H9 (cell line): ENCODE measurements around the gene ACR. TPM values are rescaled to one million over a fixed set of nuclear protein-coding genes. Genes with fewer than 3 reads are reported as not detected.

Experiments
- DNase-seq: peaks from one replicate; pipeline ENCODE4 v3.0.0-alpha.2; 2017
- H2AFZ ChIP-seq: one replicate; pipeline ENCODE4 v1.6.1; 2013; ENCODE audit warnings: mild to moderate bottlenecking, low read length, control low read depth, moderate library complexity
- H2AK5ac ChIP-seq: 2 replicates; pipeline ENCODE4 v1.6.1; 2013; ENCODE audit warnings: low read length, control low read depth, mixed read lengths; ENCODE audit not compliant: insufficient read length
- H2BK120ac ChIP-seq: one replicate; pipeline ENCODE4 v1.6.1; 2013; ENCODE audit warnings: low read depth, mild to moderate bottlenecking, low read length, control low read depth, inconsistent platforms; ENCODE audit not compliant: poor library complexity, severe bottlenecking
- H2BK12ac ChIP-seq: 2 replicates; pipeline ENCODE4 v1.6.1; 2013; ENCODE audit warnings: low read length, control low read depth, mixed read lengths, low read depth; ENCODE audit not compliant: insufficient read length
- H2BK15ac ChIP-seq: 2 replicates; pipeline ENCODE4 v1.6.1; 2013; ENCODE audit warnings: low read depth, low read length, control low read depth
- H2BK20ac ChIP-seq: one replicate; pipeline ENCODE4 v1.6.1; 2013; ENCODE audit warnings: low read depth, mild to moderate bottlenecking, low read length, control low read depth, inconsistent platforms; ENCODE audit not compliant: poor library complexity, severe bottlenecking
- H2BK5ac ChIP-seq: 2 replicates; pipeline ENCODE4 v1.6.1; 2013; ENCODE audit warnings: low read length, control low read depth, mixed read lengths; ENCODE audit not compliant: insufficient read length
- H3K14ac ChIP-seq: 2 replicates; pipeline ENCODE4 v1.6.1; 2013; ENCODE audit warnings: low read length, control low read depth; ENCODE audit not compliant: insufficient read depth
- H3K18ac ChIP-seq: 2 replicates; pipeline ENCODE4 v1.6.1; 2013; ENCODE audit warnings: low read depth, mild to moderate bottlenecking, mixed read lengths, low read length, control low read depth; ENCODE audit not compliant: insufficient read length
- H3K23ac ChIP-seq: 2 replicates; pipeline ENCODE4 v1.6.1; 2013; ENCODE audit warnings: low read length, control low read depth, mixed read lengths, low read depth; ENCODE audit not compliant: insufficient read length
- H3K23me2 ChIP-seq: 2 replicates; pipeline ENCODE4 v1.6.1; 2013; ENCODE audit warnings: low read depth, mild to moderate bottlenecking, mixed read lengths, low read length, control low read depth; ENCODE audit not compliant: insufficient read length, poor library complexity, severe bottlenecking
- H3K27ac ChIP-seq: 2 replicates; pipeline ENCODE4 v1.5.1; 2013; ENCODE audit warnings: low read length, control low read depth, mixed read lengths, low read depth; ENCODE audit not compliant: insufficient read length
- H3K27me3 ChIP-seq: 2 replicates; pipeline ENCODE4 v1.6.1; 2013; ENCODE audit warnings: low read length, control low read depth, inconsistent platforms; ENCODE audit not compliant: insufficient read depth
- H3K4ac ChIP-seq: 2 replicates; pipeline ENCODE4 v1.6.1; 2013; ENCODE audit warnings: low read depth, mild to moderate bottlenecking, control low read depth, inconsistent platforms, low read length, moderate library complexity
- H3K4me1 ChIP-seq: 2 replicates; pipeline ENCODE4 v1.6.1; 2013; ENCODE audit warnings: low read length, control low read depth, inconsistent platforms; ENCODE audit not compliant: insufficient read depth
- H3K4me2 ChIP-seq: 2 replicates; pipeline ENCODE4 v1.6.1; 2013; ENCODE audit warnings: low read length, control low read depth, mixed read lengths; ENCODE audit not compliant: insufficient read length, insufficient read depth
- H3K56ac ChIP-seq: 2 replicates; pipeline ENCODE4 v1.6.1; 2013; ENCODE audit warnings: low read depth, mild to moderate bottlenecking, mixed read lengths, low read length, control low read depth; ENCODE audit not compliant: insufficient read length
- H3K79me1 ChIP-seq: 2 replicates; pipeline ENCODE4 v1.6.1; 2013; ENCODE audit warnings: low read depth, mild to moderate bottlenecking, moderate library complexity, low read length, control low read depth, inconsistent platforms; ENCODE audit not compliant: insufficient read depth, poor library complexity, severe bottlenecking
- H3K79me2 ChIP-seq: 2 replicates; pipeline ENCODE4 v1.6.1; 2013; ENCODE audit warnings: low read length, control low read depth, inconsistent platforms; ENCODE audit not compliant: insufficient read depth
- H3K9ac ChIP-seq: 2 replicates; pipeline ENCODE4 v1.6.1; 2013; ENCODE audit warnings: low read length, control low read depth, mixed read lengths; ENCODE audit not compliant: insufficient read length; ENCODE audit errors: extremely low read depth
- H3K9me3 ChIP-seq: one replicate; pipeline ENCODE4 v1.6.1; 2013; ENCODE audit warnings: low read depth, low read length, inconsistent platforms; ENCODE audit not compliant: control insufficient read depth
- H3T11ph ChIP-seq: one replicate; pipeline ENCODE4 v1.6.1; 2013; ENCODE audit warnings: mild to moderate bottlenecking, low read length, control low read depth, inconsistent platforms
- H4K20me1 ChIP-seq: one replicate; pipeline ENCODE4 v1.6.1; 2013; ENCODE audit not compliant: control insufficient read depth, insufficient read length, insufficient read depth
- H4K5ac ChIP-seq: 2 replicates; pipeline ENCODE4 v1.6.1; 2013; ENCODE audit warnings: low read depth, mild to moderate bottlenecking, mixed read lengths, low read length, control low read depth; ENCODE audit not compliant: insufficient read length
- H4K8ac ChIP-seq: replicated peaks from 2 replicates; pipeline ENCODE4 v1.6.1; 2013; ENCODE audit warnings: low read length, control low read depth, mixed read lengths, low read depth; ENCODE audit not compliant: insufficient read length
- H4K91ac ChIP-seq: 2 replicates; pipeline ENCODE4 v1.6.1; 2013; ENCODE audit warnings: low read depth, mild to moderate bottlenecking, moderate library complexity, mixed read lengths, low read length, control low read depth; ENCODE audit not compliant: insufficient read length
- H3K27ac Mint-ChIP-seq, 3 experiments: 2 replicates in 2 of 3; 3 replicates in 1 of 3; pipeline ENCODE4 v1.8.0; 2020 to 2021; ENCODE audit warnings: mixed read lengths in 3 of 3, mild to moderate bottlenecking in 1 of 3, moderate library complexity in 1 of 3
- H3K27me3 Mint-ChIP-seq: 2 replicates; pipeline ENCODE4 v1.8.0; 2021; ENCODE audit warnings: low read depth, mild to moderate bottlenecking, moderate library complexity, mixed read lengths
- H3K36me3 Mint-ChIP-seq, 3 experiments: 2 replicates in 2 of 3; 3 replicates in 1 of 3; pipeline ENCODE4 v1.8.0; 2020 to 2021; ENCODE audit warnings: low read depth in 3 of 3, mixed read lengths in 3 of 3; ENCODE audit not compliant: insufficient read depth in 1 of 3
- H3K4me1 Mint-ChIP-seq, 2 experiments: 2 replicates each; pipeline ENCODE4 v1.8.0; 2020; ENCODE audit warnings: mixed read lengths in 2 of 2
- H3K4me3 Mint-ChIP-seq, 2 experiments: 2 replicates in 1 of 2; 3 replicates in 1 of 2; pipeline ENCODE4 v1.8.0; 2020 to 2021; ENCODE audit warnings: mild to moderate bottlenecking in 2 of 2, mixed read lengths in 2 of 2, moderate library complexity in 1 of 2
- H3K9me3 Mint-ChIP-seq, 2 experiments: 2 replicates in 1 of 2; 3 replicates in 1 of 2; pipeline ENCODE4 v1.8.0; 2020; ENCODE audit warnings: mild to moderate bottlenecking in 2 of 2, mixed read lengths in 2 of 2, moderate library complexity in 1 of 2
- CTCF ChIP-seq: fragments of 200-600 bp; sonication (generic); conservative IDR thresholded peaks from 3 replicates; pipeline ENCODE4 v1.8.0; 2021; ENCODE audit warnings: antibody characterized with exemption, mild to moderate bottlenecking
- WGBS: extraction: QIAGEN DNeasy Blood & Tissue Kit; methylation state at CpG from one replicate; pipeline ENCODE4 v1.1.7; 2013; ENCODE audit warnings: missing lambda C conversion rate, low lambda C conversion rate, mixed read lengths; ENCODE audit not compliant: insufficient read length; ENCODE audit errors: extremely low coverage; 5-methylcytosine and 5-hydroxymethylcytosine counted together
- total RNA-seq: library from RNA; stranded (reverse); gene quantifications from 2 replicates; pipeline ENCODE4 v1.2.1, GENCODE V29; 2021

ACR gene
- total RNA-seq, 1 experiment from 2014 or later: 0.35 TPM

GRCh38 chr22:50710221-50710620 is 27.8 kb upstream of the ACR start:
- Mint-ChIP-seq H3K4me3 (no peak overlapping the region), H3K4me1 (peaks cover under 1 to 4% of the 10 kb centered on the region in 2 experiments; a peak in 2 of 4 replicates), H3K27me3 (peaks cover 4% of the 10 kb centered on the region), H3K27ac (no peak overlapping the region), H3K36me3 (peaks cover 0 to 12% (median 0%) of the 10 kb centered on the region in 3 experiments; a peak in 3 of 7 replicates), H3K9me3 (no peaks in the 10 kb centered on the region)
- Histone ChIP-seq H2AK5ac (no peak overlapping the region), H3K9ac (no peak overlapping the region), H3K18ac (no peak overlapping the region), H3K9me3 (no peaks in the 10 kb centered on the region), H4K8ac (no peak overlapping the region), H3K79me2 (no peaks in the 10 kb centered on the region), H2AFZ (no peak overlapping the region), H3K23ac (no peak overlapping the region), H3K4ac (no peak overlapping the region), H3K14ac (no peak overlapping the region), H4K91ac (no peak overlapping the region), H4K5ac (no peak overlapping the region), H2BK120ac (no peak overlapping the region), H3K27me3 (no peaks in the 10 kb centered on the region), H3K56ac (no peak overlapping the region), H3K4me2 (no peak overlapping the region), H3K23me2 (no peaks in the 10 kb centered on the region), H3T11ph (no peak overlapping the region), H2BK12ac (no peak overlapping the region), H2BK5ac (no peak overlapping the region), H2BK20ac (no peak overlapping the region), H3K27ac (no peak overlapping the region), H4K20me1 (no peaks in the 10 kb centered on the region), H3K79me1 (no peaks in the 10 kb centered on the region), H2BK15ac (no peak overlapping the region), H3K4me1 (no peaks in the 10 kb centered on the region)
- no CpG with 5 or more reads among the region's 6 CpGs for WGBS
- TF ChIP-seq CTCF: no peak
- DNase-seq: no peak
